DOHH2 (cell line): ENCODE results near the gene UBXN11.
A peak's percentile ranks its signal among the peaks of the same experiment; 100 is the strongest.

Experiments
- H3F3A ChIP-seq: fragments of 200-600 bp; sonication (generic), shearing (Covaris generic); 2 replicates; pipeline ENCODE4 v1.6.0; 2016; ENCODE audit warnings: antibody characterized with exemption, mild to moderate bottlenecking; ENCODE audit not compliant: control insufficient read depth, insufficient read depth
- H3K27ac ChIP-seq: fragments of 200-600 bp; sonication (generic); 2 replicates; pipeline ENCODE4 v1.5.1; 2014; ENCODE audit warnings: low read depth, mild to moderate bottlenecking, low read length, moderate library complexity
- H3K27me3 ChIP-seq: fragments of 200-600 bp; sonication (generic); 2 replicates; pipeline ENCODE4 v1.6.1; 2014; ENCODE audit warnings: mild to moderate bottlenecking, low read length, mixed read lengths; ENCODE audit not compliant: control insufficient read depth
- H3K36me3 ChIP-seq: fragments of 200-600 bp; sonication (generic); 2 replicates; pipeline ENCODE4 v1.6.1; 2014; ENCODE audit warnings: mild to moderate bottlenecking, low read length, moderate library complexity, mixed read lengths; ENCODE audit not compliant: control insufficient read depth
- H3K4me1 ChIP-seq: fragments of 200-600 bp; sonication (generic); 2 replicates; pipeline ENCODE4 v1.6.1; 2014; ENCODE audit warnings: mild to moderate bottlenecking, low read length, mixed read lengths; ENCODE audit not compliant: control insufficient read depth
- H3K4me2 ChIP-seq: fragments of 200-600 bp; sonication (generic); 2 replicates; pipeline ENCODE4 v1.6.0; 2014; ENCODE audit warnings: mild to moderate bottlenecking, low read length, moderate library complexity
- H3K4me3 ChIP-seq: fragments of 200-600 bp; sonication (generic); 2 replicates; pipeline ENCODE4 v1.5.1; 2014; ENCODE audit warnings: mild to moderate bottlenecking, low read length, mixed read lengths
- H3K79me2 ChIP-seq: fragments of 200-600 bp; sonication (generic); 2 replicates; pipeline ENCODE4 v1.6.1; 2014; ENCODE audit warnings: mild to moderate bottlenecking, low read length, mixed read lengths; ENCODE audit not compliant: control insufficient read depth
- H3K9me2 ChIP-seq: fragments of 200-600 bp; sonication (generic); replicated peaks from 2 replicates; pipeline ENCODE4 v1.6.1; 2014; ENCODE audit warnings: mild to moderate bottlenecking, low read length, mixed read lengths; ENCODE audit not compliant: control insufficient read depth
- H3K9me3 ChIP-seq: fragments of 200-600 bp; sonication (generic); 2 replicates; pipeline ENCODE4 v1.6.1; 2014; ENCODE audit warnings: antibody characterized with exemption, low read length, mixed read lengths; ENCODE audit not compliant: control insufficient read depth, insufficient read depth
- H4K20me1 ChIP-seq: fragments of 200-600 bp; sonication (generic); 2 replicates; pipeline ENCODE4 v1.6.0; 2014; ENCODE audit warnings: low read depth, mild to moderate bottlenecking, antibody characterized with exemption, low read length, moderate library complexity; ENCODE audit not compliant: control insufficient read depth, insufficient read depth
- CTCF ChIP-seq: fragments of 200-600 bp; sonication (generic); IDR thresholded peaks from one replicate; pipeline ENCODE4 v1.5.1; 2014; ENCODE audit warnings: antibody characterized with exemption, mild to moderate bottlenecking, low read depth, low read length; ENCODE audit not compliant: poor library complexity, severe bottlenecking
- EZH2phosphoT487 ChIP-seq: fragments of 200-600 bp; sonication (generic); IDR thresholded peaks from 2 replicates; pipeline ENCODE4 v1.6.1; 2017; ENCODE audit warnings: borderline replicate concordance, mild to moderate bottlenecking, antibody characterized with exemption, low read length, moderate library complexity, mixed read lengths

The UBXN11 gene

GRCh38 chr1:26233903-26234643 lies 72.4 kb downstream of the UBXN11 start, which contains the start of gene CEP85:
Gene CEP85, plus strand, starts transcription at chr1:26234200. Its CDS starts 5,584 bp downstream, at chr1:26239784.
- Histone ChIP-seq H3K27ac (peak within 1 kb of the TSS; percentile 41), H4K20me1 (peaks cover 15% of the 10 kb centered on the region), H3K4me2 (peak within 1 kb of the TSS; percentile 92), H3K9me2 (no peaks in the 10 kb centered on the region), H3K9me3 (no peaks in the 10 kb centered on the region), H3K4me1 (peaks cover 33% of the 10 kb centered on the region), H3K79me2 (peaks cover 50% of the 10 kb centered on the region), H3K36me3 (peaks cover 32% of the 10 kb centered on the region), H3K4me3 (peak within 1 kb of the TSS; percentile 86), H3K27me3 (no peaks in the 10 kb centered on the region), H3F3A (0 out of 2 replicates have a peak, but pooled peaks cover 2% of the 10 kb centered on the region)
- TF ChIP-seq CTCF (peak; percentile 84), EZH2phosphoT487 (no peak)
